ENCODE measurements around the gene PPIL6.

The PPIL6 gene

DNA sequence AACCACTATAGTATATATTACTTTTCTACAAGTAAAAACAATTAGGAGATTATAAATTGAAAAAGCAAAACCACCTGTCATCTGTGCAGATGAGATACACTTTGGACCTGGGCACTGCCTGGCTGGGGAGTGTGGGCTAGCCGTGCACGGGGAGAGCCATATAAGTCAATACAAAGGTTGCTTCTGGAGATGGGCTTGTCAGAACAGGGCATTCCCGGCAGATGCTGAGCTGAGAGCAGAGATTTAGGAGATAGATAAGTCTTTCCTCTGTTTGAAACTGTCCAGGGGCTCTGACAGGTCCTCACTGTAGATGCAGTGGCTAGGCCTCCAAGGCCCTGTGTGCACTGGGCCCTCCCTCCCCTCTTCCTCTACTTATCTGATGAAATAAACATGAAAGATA is 92.6 kb downstream of the PPIL6 start:
- TF ChIP-seq, protein P1, sequence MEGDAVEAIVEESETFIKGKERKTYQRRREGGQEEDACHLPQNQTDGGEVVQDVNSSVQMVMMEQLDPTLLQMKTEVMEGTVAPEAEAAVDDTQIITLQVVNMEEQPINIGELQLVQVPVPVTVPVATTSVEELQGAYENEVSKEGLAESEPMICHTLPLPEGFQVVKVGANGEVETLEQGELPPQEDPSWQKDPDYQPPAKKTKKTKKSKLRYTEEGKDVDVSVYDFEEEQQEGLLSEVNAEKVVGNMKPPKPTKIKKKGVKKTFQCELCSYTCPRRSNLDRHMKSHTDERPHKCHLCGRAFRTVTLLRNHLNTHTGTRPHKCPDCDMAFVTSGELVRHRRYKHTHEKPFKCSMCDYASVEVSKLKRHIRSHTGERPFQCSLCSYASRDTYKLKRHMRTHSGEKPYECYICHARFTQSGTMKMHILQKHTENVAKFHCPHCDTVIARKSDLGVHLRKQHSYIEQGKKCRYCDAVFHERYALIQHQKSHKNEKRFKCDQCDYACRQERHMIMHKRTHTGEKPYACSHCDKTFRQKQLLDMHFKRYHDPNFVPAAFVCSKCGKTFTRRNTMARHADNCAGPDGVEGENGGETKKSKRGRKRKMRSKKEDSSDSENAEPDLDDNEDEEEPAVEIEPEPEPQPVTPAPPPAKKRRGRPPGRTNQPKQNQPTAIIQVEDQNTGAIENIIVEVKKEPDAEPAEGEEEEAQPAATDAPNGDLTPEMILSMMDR (IDR thresholded peaks at IDR 0.05; ENCODE audit: low read depth, low read length, poor library complexity, severe bottlenecking) = no peak
- TF ChIP-seq EZH2phosphoT487 (IDR thresholded peaks at IDR 0.05; ENCODE audit: borderline replicate concordance, low read length) = no peak
- H3F3A ChIP-seq (ENCODE audit: control insufficient read depth, insufficient read depth) = no peaks in the 10 kb centered on the region
- no peaks in the 10 kb centered on the region for H3K9me3 ChIP-seq (ENCODE audit: control insufficient read depth, insufficient read depth, low read length)
- H3K27me3 ChIP-seq (ENCODE audit: control insufficient read depth, low read length) = no peaks in the 10 kb centered on the region
- no peaks in the 10 kb centered on the region for H3K36me3 ChIP-seq (ENCODE audit: control insufficient read depth, low read length)
- H3K4me1 ChIP-seq (ENCODE audit: control insufficient read depth, low read length) = no peaks in the 10 kb centered on the region
- no peak overlapping the region for H3K4me2 ChIP-seq (ENCODE audit: low read length)
- H4K20me1 ChIP-seq (ENCODE audit: control insufficient read depth, insufficient read depth, low read depth, low read length) = no peaks in the 10 kb centered on the region
- no peaks in the 10 kb centered on the region for H3K79me2 ChIP-seq (ENCODE audit: control insufficient read depth, low read length)
- H3K27ac ChIP-seq (ENCODE audit: low read depth, low read length) = no peak overlapping the region
- H3K9me2 ChIP-seq (replicated peaks; ENCODE audit: control insufficient read depth, low read length) = no peaks in the 10 kb centered on the region
- no peak overlapping the region for H3K4me3 ChIP-seq (ENCODE audit: low read length)

DNA sequence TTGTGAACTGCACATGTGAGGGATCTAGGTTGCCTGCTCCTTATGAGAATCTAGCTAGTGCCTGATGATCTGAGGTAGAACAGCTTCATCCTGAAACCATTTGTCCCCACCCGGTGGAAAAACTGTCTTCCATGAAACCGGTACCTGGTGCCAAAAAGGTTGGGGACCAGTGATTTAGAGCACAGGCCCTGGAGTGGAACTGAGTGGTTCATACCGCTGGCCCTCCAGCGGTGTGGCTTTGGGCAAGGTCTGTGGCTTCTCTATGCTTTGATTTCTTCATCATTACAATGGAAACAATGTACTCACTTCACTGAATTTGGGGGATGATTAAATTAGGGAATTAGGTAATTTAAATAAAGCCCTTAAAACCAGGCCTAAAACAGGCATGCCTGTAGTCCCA is 94.4 kb downstream of the PPIL6 start:
- Histone ChIP-seq H3K27ac (ENCODE audit: low read depth, low read length) (no peak overlapping the region), H3K79me2 (ENCODE audit: control insufficient read depth, low read length) (no peaks in the 10 kb centered on the region), H3K4me3 (ENCODE audit: low read length) (no peak overlapping the region), H3K9me3 (ENCODE audit: control insufficient read depth, insufficient read depth, low read length) (no peaks in the 10 kb centered on the region), H3K27me3 (ENCODE audit: control insufficient read depth, low read length) (no peaks in the 10 kb centered on the region), H3K4me1 (ENCODE audit: control insufficient read depth, low read length) (no peaks in the 10 kb centered on the region), H3F3A (ENCODE audit: control insufficient read depth, insufficient read depth) (no peaks in the 10 kb centered on the region), H3K36me3 (ENCODE audit: control insufficient read depth, low read length) (no peaks in the 10 kb centered on the region), H3K4me2 (ENCODE audit: low read length) (no peak overlapping the region), H3K9me2 (replicated peaks; ENCODE audit: control insufficient read depth, low read length) (no peaks in the 10 kb centered on the region), H4K20me1 (ENCODE audit: control insufficient read depth, insufficient read depth, low read depth, low read length) (no peaks in the 10 kb centered on the region)
- no peak for TF ChIP-seq EZH2phosphoT487 (IDR thresholded peaks at IDR 0.05; ENCODE audit: borderline replicate concordance, low read length)
- TF ChIP-seq, protein P1 (IDR thresholded peaks at IDR 0.05; ENCODE audit: low read depth, low read length, poor library complexity, severe bottlenecking) = no peak

GRCh38 chr6:109344226-109344625 is 96.2 kb downstream of the PPIL6 start:
- H3K4me1 ChIP-seq (ENCODE audit: control insufficient read depth, low read length) = no peaks in the 10 kb centered on the region
- no peaks in the 10 kb centered on the region for H3K36me3 ChIP-seq (ENCODE audit: control insufficient read depth, low read length)
- TF ChIP-seq, protein P1 (IDR thresholded peaks at IDR 0.05; ENCODE audit: low read depth, low read length, poor library complexity, severe bottlenecking) = no peak
- TF ChIP-seq EZH2phosphoT487 (IDR thresholded peaks at IDR 0.05; ENCODE audit: borderline replicate concordance, low read length) = no peak
- no peaks in the 10 kb centered on the region for H3K27me3 ChIP-seq (ENCODE audit: control insufficient read depth, low read length)
- no peak overlapping the region for H3K4me3 ChIP-seq (ENCODE audit: low read length)
- no peaks in the 10 kb centered on the region for H3K9me3 ChIP-seq (ENCODE audit: control insufficient read depth, insufficient read depth, low read length)
- H3K79me2 ChIP-seq (ENCODE audit: control insufficient read depth, low read length) = no peaks in the 10 kb centered on the region
- no peaks in the 10 kb centered on the region for H3F3A ChIP-seq (ENCODE audit: control insufficient read depth, insufficient read depth)
- H3K9me2 ChIP-seq (replicated peaks; ENCODE audit: control insufficient read depth, low read length) = no peaks in the 10 kb centered on the region
- H3K4me2 ChIP-seq (ENCODE audit: low read length) = no peak overlapping the region
- no peaks in the 10 kb centered on the region for H4K20me1 ChIP-seq (ENCODE audit: control insufficient read depth, insufficient read depth, low read depth, low read length)
- H3K27ac ChIP-seq (ENCODE audit: low read depth, low read length) = no peak overlapping the region

DNA sequence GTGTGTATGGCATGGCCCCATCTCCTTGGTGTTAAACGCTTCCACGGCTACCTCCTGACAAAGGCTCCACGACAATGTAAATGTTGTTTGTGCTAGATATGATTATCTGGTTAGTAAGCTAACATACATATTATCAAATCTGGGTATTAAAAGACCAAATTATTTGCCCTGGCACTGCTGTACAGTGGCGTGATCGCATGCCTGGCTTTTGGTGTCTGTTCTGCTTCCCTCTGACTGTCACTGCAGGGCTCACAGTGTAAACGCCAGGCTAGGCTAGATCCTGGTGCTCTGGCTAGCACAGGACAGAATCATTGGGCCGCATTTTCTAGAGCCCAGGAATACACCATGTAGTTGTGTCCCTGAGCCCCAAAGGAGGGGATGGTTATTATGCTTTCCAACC is 96.9 kb downstream of the PPIL6 start:
- Histone ChIP-seq H4K20me1 (ENCODE audit: control insufficient read depth, insufficient read depth, low read depth, low read length) (no peaks in the 10 kb centered on the region), H3K4me1 (ENCODE audit: control insufficient read depth, low read length) (no peaks in the 10 kb centered on the region), H3K9me2 (replicated peaks; ENCODE audit: control insufficient read depth, low read length) (no peaks in the 10 kb centered on the region), H3F3A (ENCODE audit: control insufficient read depth, insufficient read depth) (no peaks in the 10 kb centered on the region), H3K79me2 (ENCODE audit: control insufficient read depth, low read length) (no peaks in the 10 kb centered on the region), H3K27ac (ENCODE audit: low read depth, low read length) (no peak overlapping the region), H3K36me3 (ENCODE audit: control insufficient read depth, low read length) (no peaks in the 10 kb centered on the region), H3K9me3 (ENCODE audit: control insufficient read depth, insufficient read depth, low read length) (no peaks in the 10 kb centered on the region), H3K27me3 (ENCODE audit: control insufficient read depth, low read length) (no peaks in the 10 kb centered on the region), H3K4me2 (ENCODE audit: low read length) (no peak overlapping the region), H3K4me3 (ENCODE audit: low read length) (no peak overlapping the region)
- no peak for TF ChIP-seq EZH2phosphoT487 (IDR thresholded peaks at IDR 0.05; ENCODE audit: borderline replicate concordance, low read length)
- TF ChIP-seq, protein P1 (IDR thresholded peaks at IDR 0.05; ENCODE audit: low read depth, low read length, poor library complexity, severe bottlenecking) = no peak

Measured in DOHH2 (cell line).